Sigmoid colon (tissue), 7 donors: Measurements from ENCODE around the gene KLK14. TPM values are rescaled to one million over a fixed set of nuclear protein-coding genes. Genes with fewer than 3 reads are reported as not detected.

Experiments used
- DNase-seq: peaks from one replicate; pipeline ENCODE4 v3.0.0-alpha.2; 2019
- H3K27ac ChIP-seq, 4 donors: fragments of 200-600 bp; sonication (generic); one replicate each; pipeline ENCODE4 v1.5.1; 2016 to 2019; ENCODE audit warnings: mild to moderate bottlenecking in 1 of 4
- H3K27me3 ChIP-seq, 3 donors: fragments of 200-600 bp; sonication (generic); one replicate each; pipeline ENCODE4 v1.5.1; 2019; ENCODE audit warnings: mild to moderate bottlenecking in 1 of 3
- H3K36me3 ChIP-seq, 4 donors: fragments of 200-600 bp; sonication (generic); one replicate each; pipeline ENCODE4 v1.5.1; 2016 to 2019
- H3K4me1 ChIP-seq, 4 donors: fragments of 200-600 bp; sonication (generic); one replicate each; pipeline ENCODE4 v1.5.1; 2017 to 2019
- H3K4me3 ChIP-seq, 4 donors: fragments of 200-600 bp; sonication (generic); one replicate each; pipeline ENCODE4 v1.5.1; 2017 to 2019; ENCODE audit warnings: mild to moderate bottlenecking in 2 of 4, moderate library complexity in 1 of 4
- H3K9me3 ChIP-seq, 4 donors: fragments of 200-600 bp in 3 of 4; sonication (generic) in 3 of 4; one replicate each; pipeline versions ENCODE4 v1.5.1 to v1.6.1; 2013 to 2019
- EP300 ChIP-seq, 4 donors: sonication (generic); formaldehyde crosslinking; IDR thresholded peaks; one replicate each; pipeline ENCODE4 v1.6.1; 2017; ENCODE audit warnings: antibody characterized with exemption in 4 of 4
- POLR2A ChIP-seq, 2 donors: fragments of 450-650 bp; IDR thresholded peaks; one replicate each; pipeline ENCODE4 v1.6.1; 2016; ENCODE audit warnings: antibody characterized with exemption in 2 of 2, mild to moderate bottlenecking in 2 of 2, moderate library complexity in 2 of 2
- POLR2AphosphoS5 ChIP-seq, 4 donors: sonication (generic); formaldehyde crosslinking; IDR thresholded peaks; one replicate each; pipeline ENCODE4 v1.6.1; 2017; ENCODE audit warnings: antibody characterized with exemption in 4 of 4
- WGBS, 2 donors: extraction: QIAGEN DNeasy Blood & Tissue Kit; methylation state at CpG; one replicate each; pipeline ENCODE4 v1.1.7; 2013; 5-methylcytosine and 5-hydroxymethylcytosine counted together
- intact Hi-C: fragments of 100-400 bp; cut with DNase I; formaldehyde crosslinking; loops from one replicate; pipeline ENCODE4 v1.15.1; 2023
- polyA plus RNA-seq, 3 donors: library from polyadenylated mRNA; stranded (reverse); fragments of 200-250 nt; gene quantifications; one replicate each; pipeline ENCODE4 v1.2.3, GENCODE V29; 2013
- total RNA-seq, 4 donors: library from RNA; depleted of rRNA; stranded (reverse); fragments of >200 nt; gene quantifications; one replicate each; pipeline ENCODE4 v1.1.0, GENCODE V29; 2016
- TF ChIP-seq, protein P1 (sequence below), 4 experiments: fragments of 450-650 bp in 3 of 4; fragments of 200-600 bp in 1 of 4; IDR thresholded peaks; one replicate each; pipeline ENCODE4 v1.5.1; 2016 to 2019; ENCODE audit warnings: antibody characterized with exemption in 4 of 4, mild to moderate bottlenecking in 3 of 4, moderate library complexity in 2 of 4
- donor health status: healthy with polysubstance abuse.
- donor health status: Bipolar disorder and iron deficiency.
- donor health status: healthy.

KLK14 gene
- total and polyA plus RNA-seq, 7 donors = 0.51 TPM; not detected in 6

DNA sequence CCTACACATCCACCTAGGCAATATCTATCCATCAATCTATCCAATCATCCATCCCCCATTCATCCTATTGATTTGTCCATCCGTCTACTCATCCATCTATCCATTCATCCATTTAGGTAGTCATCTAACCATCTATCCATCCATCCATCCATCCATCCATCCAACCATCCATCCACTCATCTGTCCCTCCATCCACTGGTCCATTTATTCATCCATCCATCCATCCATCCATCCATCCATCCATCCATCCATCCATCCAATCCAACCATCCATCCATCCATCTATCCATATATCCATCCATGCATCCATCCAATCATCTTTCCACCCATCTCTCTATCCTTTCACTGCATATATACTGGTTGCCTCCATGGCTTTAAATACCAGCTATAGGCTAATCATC is 21.7 kb downstream of the KLK14 start:
- intact Hi-C loops = no loop called here
- H3K9me3 ChIP-seq = no peaks in the 10 kb centered on the region
- H3K4me3 ChIP-seq = no peak overlapping the region
- TF ChIP-seq POLR2AphosphoS5 (IDR thresholded peaks at IDR 0.05) (no peak), EP300 (IDR thresholded peaks at IDR 0.05) (no peak), POLR2A (IDR thresholded peaks at IDR 0.05) (no peak)
- TF ChIP-seq, protein P1, sequence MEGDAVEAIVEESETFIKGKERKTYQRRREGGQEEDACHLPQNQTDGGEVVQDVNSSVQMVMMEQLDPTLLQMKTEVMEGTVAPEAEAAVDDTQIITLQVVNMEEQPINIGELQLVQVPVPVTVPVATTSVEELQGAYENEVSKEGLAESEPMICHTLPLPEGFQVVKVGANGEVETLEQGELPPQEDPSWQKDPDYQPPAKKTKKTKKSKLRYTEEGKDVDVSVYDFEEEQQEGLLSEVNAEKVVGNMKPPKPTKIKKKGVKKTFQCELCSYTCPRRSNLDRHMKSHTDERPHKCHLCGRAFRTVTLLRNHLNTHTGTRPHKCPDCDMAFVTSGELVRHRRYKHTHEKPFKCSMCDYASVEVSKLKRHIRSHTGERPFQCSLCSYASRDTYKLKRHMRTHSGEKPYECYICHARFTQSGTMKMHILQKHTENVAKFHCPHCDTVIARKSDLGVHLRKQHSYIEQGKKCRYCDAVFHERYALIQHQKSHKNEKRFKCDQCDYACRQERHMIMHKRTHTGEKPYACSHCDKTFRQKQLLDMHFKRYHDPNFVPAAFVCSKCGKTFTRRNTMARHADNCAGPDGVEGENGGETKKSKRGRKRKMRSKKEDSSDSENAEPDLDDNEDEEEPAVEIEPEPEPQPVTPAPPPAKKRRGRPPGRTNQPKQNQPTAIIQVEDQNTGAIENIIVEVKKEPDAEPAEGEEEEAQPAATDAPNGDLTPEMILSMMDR (IDR thresholded peaks at IDR 0.05) = no peak
- no peak overlapping the region for H3K27ac ChIP-seq
- 0 to 2% methylated on average over 1 of the region's 1 CpG for WGBS, 2 donors
- no peak for DNase-seq
- peaks cover 0 to 9% (median 3%) of the 10 kb centered on the region in 4 donors for H3K4me1 ChIP-seq
- H3K27me3 ChIP-seq = peaks cover 8 to 40% (median 16%) of the 10 kb centered on the region in 3 donors
- no peaks in the 10 kb centered on the region for H3K36me3 ChIP-seq

DNA sequence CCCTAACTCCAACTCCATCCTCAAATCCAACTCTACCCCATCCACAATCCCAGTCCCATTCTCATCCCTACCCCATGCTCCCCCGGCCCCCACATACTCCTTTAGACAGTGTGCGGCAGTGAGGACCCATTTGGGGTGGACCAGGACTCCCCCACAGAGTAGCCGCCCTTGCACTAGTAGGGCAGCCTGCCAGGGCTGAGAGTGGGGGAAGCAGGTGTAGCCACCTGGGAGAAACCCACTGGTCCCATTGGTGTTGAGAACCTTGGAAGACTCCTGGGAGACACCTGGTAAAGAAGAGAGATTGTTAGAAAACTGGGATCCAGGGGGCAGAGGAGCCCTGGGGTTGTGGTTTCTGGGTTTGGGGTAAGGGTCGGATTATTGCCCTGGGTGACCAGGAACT is 22.4 kb downstream of the KLK14 start:
- Histone ChIP-seq H3K27ac (no peak overlapping the region), H3K27me3 (peaks cover 8 to 34% (median 10%) of the 10 kb centered on the region in 3 donors), H3K4me1 (peaks cover 0 to 9% (median 3%) of the 10 kb centered on the region in 4 donors), H3K4me3 (no peak overlapping the region), H3K36me3 (no peaks in the 10 kb centered on the region), H3K9me3 (no peaks in the 10 kb centered on the region)
- 58 to 68% methylated on average over 4 of the region's 4 CpGs for WGBS, 2 donors
- TF ChIP-seq, protein P1 (IDR thresholded peaks at IDR 0.05) = no peak
- no peak for TF ChIP-seq POLR2A (IDR thresholded peaks at IDR 0.05)
- no peak for TF ChIP-seq EP300 (IDR thresholded peaks at IDR 0.05)
- TF ChIP-seq POLR2AphosphoS5 (IDR thresholded peaks at IDR 0.05) = no peak
- intact Hi-C loops = no loop called here
- no peak for DNase-seq

DNA sequence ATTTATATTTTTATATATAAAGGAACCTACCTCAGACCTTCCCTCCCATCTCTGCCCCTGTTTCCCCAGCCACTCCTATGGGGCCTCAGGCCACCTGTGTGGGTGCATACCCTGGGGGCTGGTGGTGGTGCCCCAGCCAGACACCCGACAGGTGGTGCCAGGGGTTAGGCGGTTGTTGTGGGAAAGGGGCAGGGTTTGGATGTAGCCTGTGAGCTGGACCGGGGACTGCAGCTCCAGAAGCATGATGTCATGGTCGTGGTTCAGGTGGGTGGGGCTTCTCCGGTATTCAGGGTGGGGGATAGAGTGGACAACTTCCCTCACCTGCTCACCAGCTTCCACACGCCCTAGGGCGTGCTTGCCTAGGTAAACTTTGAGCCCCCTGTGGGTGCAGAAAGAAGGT is 23.0 kb downstream of the KLK14 start:
- Histone ChIP-seq H3K4me3 (no peak overlapping the region), H3K9me3 (no peaks in the 10 kb centered on the region), H3K4me1 (peaks cover 0 to 3% (median under 1%) of the 10 kb centered on the region in 4 donors), H3K36me3 (no peaks in the 10 kb centered on the region), H3K27me3 (peaks cover 3 to 27% (median 5%) of the 10 kb centered on the region in 3 donors), H3K27ac (no peak overlapping the region)
- DNase-seq = no peak
- intact Hi-C loops = no loop called here
- WGBS, 2 donors = 42 to 77% methylated on average over 7 of the region's 7 CpGs
- TF ChIP-seq POLR2A (IDR thresholded peaks at IDR 0.05) (no peak), EP300 (IDR thresholded peaks at IDR 0.05) (no peak), POLR2AphosphoS5 (IDR thresholded peaks at IDR 0.05) (no peak)
- TF ChIP-seq, protein P1 (IDR thresholded peaks at IDR 0.05) = no peak

DNA sequence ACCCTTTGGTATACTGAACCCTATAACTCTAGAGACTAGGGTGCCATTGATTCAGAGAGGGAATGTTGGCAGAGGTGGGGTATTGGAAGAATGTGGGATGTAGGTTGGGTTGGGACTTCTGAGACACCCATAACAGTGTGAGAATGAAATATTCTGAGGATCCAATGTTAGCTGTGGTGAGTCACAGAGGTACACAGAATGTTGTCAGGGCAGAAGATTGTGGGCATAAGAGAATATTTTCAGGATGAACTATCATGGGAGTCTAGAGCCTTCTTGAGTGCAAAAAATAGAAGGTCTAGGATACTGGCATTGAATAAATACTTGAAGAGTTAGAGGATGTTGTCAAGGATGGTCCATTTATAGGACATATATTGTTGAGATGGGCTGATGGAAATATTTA is 26.8 kb downstream of the KLK14 start:
- H3K4me1 ChIP-seq = no peaks in the 10 kb centered on the region
- TF ChIP-seq EP300 (IDR thresholded peaks at IDR 0.05) = no peak
- no peak for TF ChIP-seq POLR2A (IDR thresholded peaks at IDR 0.05)
- TF ChIP-seq POLR2AphosphoS5 (IDR thresholded peaks at IDR 0.05) = no peak
- TF ChIP-seq, protein P1 (IDR thresholded peaks at IDR 0.05) = no peak
- H3K4me3 ChIP-seq = no peak overlapping the region
- peaks cover 0 to 27% (median 6%) of the 10 kb centered on the region in 3 donors for H3K27me3 ChIP-seq
- H3K9me3 ChIP-seq = no peaks in the 10 kb centered on the region
- DNase-seq = no peak
- no peaks in the 10 kb centered on the region for H3K36me3 ChIP-seq
- intact Hi-C loops = no loop called here
- H3K27ac ChIP-seq = no peak overlapping the region

DNA sequence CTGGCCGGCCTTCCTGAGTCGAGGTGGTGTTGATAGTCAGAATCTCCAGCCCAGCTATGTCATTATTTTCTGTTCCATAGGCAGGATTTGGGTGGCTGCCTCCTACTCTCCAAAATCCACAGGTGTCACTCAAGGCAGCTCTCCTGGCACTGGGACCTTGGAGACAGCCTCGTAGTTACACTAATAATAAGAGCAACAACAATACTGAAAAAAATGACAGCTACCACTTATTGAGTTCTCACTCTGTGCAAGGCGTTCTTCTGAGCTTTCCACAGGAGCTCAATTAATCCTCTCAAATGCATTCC is 35.7 kb downstream of the KLK14 start:
- intact Hi-C loops = no loop called here
- H3K4me3 ChIP-seq = no peak overlapping the region
- peaks cover 0 to 8% (median under 1%) of the 10 kb centered on the region in 3 donors for H3K27me3 ChIP-seq
- H3K36me3 ChIP-seq = no peaks in the 10 kb centered on the region
- whole genome bisulfite sequencing, 2 donors = 14 to 17% methylated on average over 4 of the region's 4 CpGs
- no peak for TF ChIP-seq EP300 (IDR thresholded peaks at IDR 0.05)
- TF ChIP-seq POLR2A (IDR thresholded peaks at IDR 0.05) = no peak
- TF ChIP-seq POLR2AphosphoS5 (IDR thresholded peaks at IDR 0.05) = no peak
- no peaks in the 10 kb centered on the region for H3K9me3 ChIP-seq
- H3K27ac ChIP-seq = no peak overlapping the region
- H3K4me1 ChIP-seq = no peaks in the 10 kb centered on the region
- DNase-seq = peak; percentile 12
